H9 (cell line): Measurements from ENCODE around the gene STX11. TPM values are rescaled to one million over a fixed set of nuclear protein-coding genes. Genes with fewer than 3 reads are reported as not detected.

Experiments used
- DNase-seq: peaks from one replicate; pipeline ENCODE4 v3.0.0-alpha.2; 2017
- H2AFZ ChIP-seq: one replicate; pipeline ENCODE4 v1.6.1; 2013; ENCODE audit warnings: mild to moderate bottlenecking, low read length, control low read depth, moderate library complexity
- H2AK5ac ChIP-seq: 2 replicates; pipeline ENCODE4 v1.6.1; 2013; ENCODE audit warnings: low read length, control low read depth, mixed read lengths; ENCODE audit not compliant: insufficient read length
- H2BK120ac ChIP-seq: one replicate; pipeline ENCODE4 v1.6.1; 2013; ENCODE audit warnings: low read depth, mild to moderate bottlenecking, low read length, control low read depth, inconsistent platforms; ENCODE audit not compliant: poor library complexity, severe bottlenecking
- H2BK12ac ChIP-seq: 2 replicates; pipeline ENCODE4 v1.6.1; 2013; ENCODE audit warnings: low read length, control low read depth, mixed read lengths, low read depth; ENCODE audit not compliant: insufficient read length
- H2BK15ac ChIP-seq: 2 replicates; pipeline ENCODE4 v1.6.1; 2013; ENCODE audit warnings: low read depth, low read length, control low read depth
- H2BK20ac ChIP-seq: one replicate; pipeline ENCODE4 v1.6.1; 2013; ENCODE audit warnings: low read depth, mild to moderate bottlenecking, low read length, control low read depth, inconsistent platforms; ENCODE audit not compliant: poor library complexity, severe bottlenecking
- H2BK5ac ChIP-seq: 2 replicates; pipeline ENCODE4 v1.6.1; 2013; ENCODE audit warnings: low read length, control low read depth, mixed read lengths; ENCODE audit not compliant: insufficient read length
- H3K14ac ChIP-seq: 2 replicates; pipeline ENCODE4 v1.6.1; 2013; ENCODE audit warnings: low read length, control low read depth; ENCODE audit not compliant: insufficient read depth
- H3K18ac ChIP-seq: 2 replicates; pipeline ENCODE4 v1.6.1; 2013; ENCODE audit warnings: low read depth, mild to moderate bottlenecking, mixed read lengths, low read length, control low read depth; ENCODE audit not compliant: insufficient read length
- H3K23ac ChIP-seq: 2 replicates; pipeline ENCODE4 v1.6.1; 2013; ENCODE audit warnings: low read length, control low read depth, mixed read lengths, low read depth; ENCODE audit not compliant: insufficient read length
- H3K23me2 ChIP-seq: 2 replicates; pipeline ENCODE4 v1.6.1; 2013; ENCODE audit warnings: low read depth, mild to moderate bottlenecking, mixed read lengths, low read length, control low read depth; ENCODE audit not compliant: insufficient read length, poor library complexity, severe bottlenecking
- H3K27ac ChIP-seq: 2 replicates; pipeline ENCODE4 v1.5.1; 2013; ENCODE audit warnings: low read length, control low read depth, mixed read lengths, low read depth; ENCODE audit not compliant: insufficient read length
- H3K27me3 ChIP-seq: 2 replicates; pipeline ENCODE4 v1.6.1; 2013; ENCODE audit warnings: low read length, control low read depth, inconsistent platforms; ENCODE audit not compliant: insufficient read depth
- H3K4ac ChIP-seq: 2 replicates; pipeline ENCODE4 v1.6.1; 2013; ENCODE audit warnings: low read depth, mild to moderate bottlenecking, control low read depth, inconsistent platforms, low read length, moderate library complexity
- H3K4me1 ChIP-seq: 2 replicates; pipeline ENCODE4 v1.6.1; 2013; ENCODE audit warnings: low read length, control low read depth, inconsistent platforms; ENCODE audit not compliant: insufficient read depth
- H3K4me2 ChIP-seq: 2 replicates; pipeline ENCODE4 v1.6.1; 2013; ENCODE audit warnings: low read length, control low read depth, mixed read lengths; ENCODE audit not compliant: insufficient read length, insufficient read depth
- H3K56ac ChIP-seq: 2 replicates; pipeline ENCODE4 v1.6.1; 2013; ENCODE audit warnings: low read depth, mild to moderate bottlenecking, mixed read lengths, low read length, control low read depth; ENCODE audit not compliant: insufficient read length
- H3K79me1 ChIP-seq: 2 replicates; pipeline ENCODE4 v1.6.1; 2013; ENCODE audit warnings: low read depth, mild to moderate bottlenecking, moderate library complexity, low read length, control low read depth, inconsistent platforms; ENCODE audit not compliant: insufficient read depth, poor library complexity, severe bottlenecking
- H3K79me2 ChIP-seq: 2 replicates; pipeline ENCODE4 v1.6.1; 2013; ENCODE audit warnings: low read length, control low read depth, inconsistent platforms; ENCODE audit not compliant: insufficient read depth
- H3K9ac ChIP-seq: 2 replicates; pipeline ENCODE4 v1.6.1; 2013; ENCODE audit warnings: low read length, control low read depth, mixed read lengths; ENCODE audit not compliant: insufficient read length; ENCODE audit errors: extremely low read depth
- H3K9me3 ChIP-seq: one replicate; pipeline ENCODE4 v1.6.1; 2013; ENCODE audit warnings: low read depth, low read length, inconsistent platforms; ENCODE audit not compliant: control insufficient read depth
- H3T11ph ChIP-seq: one replicate; pipeline ENCODE4 v1.6.1; 2013; ENCODE audit warnings: mild to moderate bottlenecking, low read length, control low read depth, inconsistent platforms
- H4K20me1 ChIP-seq: one replicate; pipeline ENCODE4 v1.6.1; 2013; ENCODE audit not compliant: control insufficient read depth, insufficient read length, insufficient read depth
- H4K5ac ChIP-seq: 2 replicates; pipeline ENCODE4 v1.6.1; 2013; ENCODE audit warnings: low read depth, mild to moderate bottlenecking, mixed read lengths, low read length, control low read depth; ENCODE audit not compliant: insufficient read length
- H4K8ac ChIP-seq: replicated peaks from 2 replicates; pipeline ENCODE4 v1.6.1; 2013; ENCODE audit warnings: low read length, control low read depth, mixed read lengths, low read depth; ENCODE audit not compliant: insufficient read length
- H4K91ac ChIP-seq: 2 replicates; pipeline ENCODE4 v1.6.1; 2013; ENCODE audit warnings: low read depth, mild to moderate bottlenecking, moderate library complexity, mixed read lengths, low read length, control low read depth; ENCODE audit not compliant: insufficient read length
- H3K27ac Mint-ChIP-seq, 3 experiments: 2 replicates in 2 of 3; 3 replicates in 1 of 3; pipeline ENCODE4 v1.8.0; 2020 to 2021; ENCODE audit warnings: mixed read lengths in 3 of 3, mild to moderate bottlenecking in 1 of 3, moderate library complexity in 1 of 3
- H3K27me3 Mint-ChIP-seq: 2 replicates; pipeline ENCODE4 v1.8.0; 2021; ENCODE audit warnings: low read depth, mild to moderate bottlenecking, moderate library complexity, mixed read lengths
- H3K36me3 Mint-ChIP-seq, 3 experiments: 2 replicates in 2 of 3; 3 replicates in 1 of 3; pipeline ENCODE4 v1.8.0; 2020 to 2021; ENCODE audit warnings: low read depth in 3 of 3, mixed read lengths in 3 of 3; ENCODE audit not compliant: insufficient read depth in 1 of 3
- H3K4me1 Mint-ChIP-seq, 2 experiments: 2 replicates each; pipeline ENCODE4 v1.8.0; 2020; ENCODE audit warnings: mixed read lengths in 2 of 2
- H3K4me3 Mint-ChIP-seq, 2 experiments: 2 replicates in 1 of 2; 3 replicates in 1 of 2; pipeline ENCODE4 v1.8.0; 2020 to 2021; ENCODE audit warnings: mild to moderate bottlenecking in 2 of 2, mixed read lengths in 2 of 2, moderate library complexity in 1 of 2
- H3K9me3 Mint-ChIP-seq, 2 experiments: 2 replicates in 1 of 2; 3 replicates in 1 of 2; pipeline ENCODE4 v1.8.0; 2020; ENCODE audit warnings: mild to moderate bottlenecking in 2 of 2, mixed read lengths in 2 of 2, moderate library complexity in 1 of 2
- WGBS: extraction: QIAGEN DNeasy Blood & Tissue Kit; methylation state at CpG from one replicate; pipeline ENCODE4 v1.1.7; 2013; ENCODE audit warnings: missing lambda C conversion rate, low lambda C conversion rate, mixed read lengths; ENCODE audit not compliant: insufficient read length; ENCODE audit errors: extremely low coverage; 5-methylcytosine and 5-hydroxymethylcytosine counted together
- total RNA-seq: library from RNA; stranded (reverse); gene quantifications from 2 replicates; pipeline ENCODE4 v1.2.1, GENCODE V29; 2021
- TF ChIP-seq, protein P1 (sequence below): fragments of 200-600 bp; sonication (generic); conservative IDR thresholded peaks from 3 replicates; pipeline ENCODE4 v1.8.0; 2021; ENCODE audit warnings: antibody characterized with exemption, mild to moderate bottlenecking

The STX11 gene
- total RNA-seq, 1 experiment from 2014 or later, result 0.22 TPM

- Mint-ChIP-seq H3K4me1 (no peaks in the 10 kb centered on the region), H3K9me3 (no peaks in the 10 kb centered on the region), H3K36me3 (no peaks in the 10 kb centered on the region), H3K27me3 (peaks cover 8% of the 10 kb centered on the region; the same call in 1 of the 2 replicates), H3K4me3 (no peak overlapping the region), H3K27ac (no peak overlapping the region)
- Histone ChIP-seq H2BK20ac (no peak overlapping the region), H3K23ac (no peak overlapping the region), H3K9ac (no peak overlapping the region), H3T11ph (no peak overlapping the region), H3K18ac (no peak overlapping the region), H4K8ac (no peak overlapping the region), H3K4ac (no peak overlapping the region), H3K4me2 (no peak overlapping the region), H3K79me1 (no peaks in the 10 kb centered on the region), H4K5ac (no peak overlapping the region), H3K4me1 (no peaks in the 10 kb centered on the region), H3K14ac (no peak overlapping the region), H2BK15ac (no peak overlapping the region), H3K27me3 (no peaks in the 10 kb centered on the region), H2AFZ (no peak overlapping the region), H2AK5ac (no peak overlapping the region), H2BK12ac (no peak overlapping the region), H4K91ac (no peak overlapping the region), H3K27ac (no peak overlapping the region), H2BK5ac (no peak overlapping the region), H2BK120ac (no peak overlapping the region), H3K23me2 (no peaks in the 10 kb centered on the region), H3K9me3 (no peaks in the 10 kb centered on the region), H3K79me2 (no peaks in the 10 kb centered on the region), H3K56ac (no peak overlapping the region), H4K20me1 (no peaks in the 10 kb centered on the region)
- TF ChIP-seq, protein P1, sequence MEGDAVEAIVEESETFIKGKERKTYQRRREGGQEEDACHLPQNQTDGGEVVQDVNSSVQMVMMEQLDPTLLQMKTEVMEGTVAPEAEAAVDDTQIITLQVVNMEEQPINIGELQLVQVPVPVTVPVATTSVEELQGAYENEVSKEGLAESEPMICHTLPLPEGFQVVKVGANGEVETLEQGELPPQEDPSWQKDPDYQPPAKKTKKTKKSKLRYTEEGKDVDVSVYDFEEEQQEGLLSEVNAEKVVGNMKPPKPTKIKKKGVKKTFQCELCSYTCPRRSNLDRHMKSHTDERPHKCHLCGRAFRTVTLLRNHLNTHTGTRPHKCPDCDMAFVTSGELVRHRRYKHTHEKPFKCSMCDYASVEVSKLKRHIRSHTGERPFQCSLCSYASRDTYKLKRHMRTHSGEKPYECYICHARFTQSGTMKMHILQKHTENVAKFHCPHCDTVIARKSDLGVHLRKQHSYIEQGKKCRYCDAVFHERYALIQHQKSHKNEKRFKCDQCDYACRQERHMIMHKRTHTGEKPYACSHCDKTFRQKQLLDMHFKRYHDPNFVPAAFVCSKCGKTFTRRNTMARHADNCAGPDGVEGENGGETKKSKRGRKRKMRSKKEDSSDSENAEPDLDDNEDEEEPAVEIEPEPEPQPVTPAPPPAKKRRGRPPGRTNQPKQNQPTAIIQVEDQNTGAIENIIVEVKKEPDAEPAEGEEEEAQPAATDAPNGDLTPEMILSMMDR, result no peak
- no peak for DNase-seq
- WGBS, result no CpG with 5 or more reads among the region's 2 CpGs
Observed at GRCh38 chr6:144140867-144141266, 9.4 kb upstream of the STX11 start.
